Measurements from ENCODE around the gene EXOSC5. TPM values are rescaled to one million over a fixed set of nuclear protein-coding genes. Genes with fewer than 3 reads are reported as not detected.

Gene EXOSC5
- polyA plus RNA-seq, 1 of the 3 experiments (the other 2 are of a cell fraction): 74.1 TPM

DNA sequence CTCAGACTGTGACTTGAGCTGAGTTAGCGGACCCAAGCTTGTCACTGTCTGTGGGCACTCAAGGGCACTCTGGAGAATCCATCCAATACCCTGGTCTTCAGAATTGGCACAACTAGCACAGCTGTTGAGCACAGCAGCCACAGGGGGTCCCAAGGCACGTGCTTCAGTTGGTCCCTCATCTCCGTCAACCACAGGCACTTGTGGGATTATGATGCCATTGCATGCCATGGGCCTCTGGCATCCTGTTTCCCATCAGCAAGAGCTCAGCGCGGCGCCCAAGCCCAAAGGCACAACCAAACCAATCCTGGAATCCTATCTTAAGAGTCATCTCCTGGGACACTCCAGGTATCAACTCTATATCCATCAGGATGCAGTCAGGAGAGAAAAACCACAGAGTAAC is 33.8 kb upstream of the EXOSC5 start (continued):
- TF ChIP-seq, protein P1, sequence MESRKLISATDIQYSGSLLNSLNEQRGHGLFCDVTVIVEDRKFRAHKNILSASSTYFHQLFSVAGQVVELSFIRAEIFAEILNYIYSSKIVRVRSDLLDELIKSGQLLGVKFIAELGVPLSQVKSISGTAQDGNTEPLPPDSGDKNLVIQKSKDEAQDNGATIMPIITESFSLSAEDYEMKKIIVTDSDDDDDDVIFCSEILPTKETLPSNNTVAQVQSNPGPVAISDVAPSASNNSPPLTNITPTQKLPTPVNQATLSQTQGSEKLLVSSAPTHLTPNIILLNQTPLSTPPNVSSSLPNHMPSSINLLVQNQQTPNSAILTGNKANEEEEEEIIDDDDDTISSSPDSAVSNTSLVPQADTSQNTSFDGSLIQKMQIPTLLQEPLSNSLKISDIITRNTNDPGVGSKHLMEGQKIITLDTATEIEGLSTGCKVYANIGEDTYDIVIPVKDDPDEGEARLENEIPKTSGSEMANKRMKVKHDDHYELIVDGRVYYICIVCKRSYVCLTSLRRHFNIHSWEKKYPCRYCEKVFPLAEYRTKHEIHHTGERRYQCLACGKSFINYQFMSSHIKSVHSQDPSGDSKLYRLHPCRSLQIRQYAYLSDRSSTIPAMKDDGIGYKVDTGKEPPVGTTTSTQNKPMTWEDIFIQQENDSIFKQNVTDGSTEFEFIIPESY (IDR thresholded peaks at IDR 0.05; ENCODE audit: borderline replicate concordance, low read depth): no peak
- no peak for TF ChIP-seq FOXM1 (IDR thresholded peaks at IDR 0.05; ENCODE audit: low read depth)
- no peak for TF ChIP-seq POLR2AphosphoS5 (IDR thresholded peaks at IDR 0.05; ENCODE audit: low read depth, low read length)
- TF ChIP-seq SIN3A (IDR thresholded peaks at IDR 0.05; ENCODE audit: borderline replicate concordance, low read depth, low read length): no peak

DNA sequence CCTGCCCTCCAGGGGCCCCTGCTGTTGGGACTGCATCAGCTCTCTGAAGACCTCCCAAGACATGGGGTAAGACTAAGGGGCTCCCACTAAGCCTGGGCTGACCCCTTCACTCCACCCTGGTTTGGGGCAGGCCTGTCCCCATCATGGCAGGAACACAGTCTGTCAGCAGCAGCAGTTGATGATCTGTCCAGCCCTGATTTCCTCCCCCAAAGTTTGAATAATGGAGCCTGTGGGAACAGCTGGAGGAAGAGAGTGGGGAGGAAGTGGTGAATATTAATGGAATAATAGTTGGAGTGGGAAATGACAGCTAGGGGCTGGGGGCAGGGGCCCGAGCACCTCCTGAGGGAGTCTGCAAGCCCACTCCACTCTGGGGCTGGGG is 31.3 kb upstream of the EXOSC5 start:
- CTCF ChIA-PET: interaction anchor here (1.0 to 1.7 kb wide), 3 partner anchors 9 to 120 kb away, joined by 3 to 9 read pairs (median 3); no protein-coding TSS in a partner anchor
- Histone ChIP-seq H2AFZ (ENCODE audit: low read depth) (no peak overlapping the region), H3K9me3 (no peaks in the 10 kb centered on the region), H3K36me3 (replicated peaks in 1 of 2; ENCODE audit: control insufficient read depth in 1 of 2, insufficient read depth in 2 of 2, low read length in 1 of 2) (peaks cover 0 to 19% of the 10 kb centered on the region in 2 experiments), H3K27ac (ENCODE audit: low read depth in 2 of 2, low read length in 1 of 2) (no peak overlapping the region; a peak in 1 of 4 replicates), H3K27me3 (ENCODE audit: insufficient read depth) (no peaks in the 10 kb centered on the region), H3F3A (replicated peaks; ENCODE audit: insufficient read depth) (peaks cover 6% of the 10 kb centered on the region), H4K20me1 (ENCODE audit: insufficient read depth) (no peaks in the 10 kb centered on the region), H3K4me3 (ENCODE audit: low read depth in 2 of 2, low read length in 1 of 2) (no peak overlapping the region), H3K79me2 (ENCODE audit: insufficient read depth) (no peaks in the 10 kb centered on the region), H3K4me1 (ENCODE audit: control insufficient read depth in 1 of 2, insufficient read depth in 2 of 2, low read depth in 1 of 2, low read length in 1 of 2) (peaks cover 0 to 7% of the 10 kb centered on the region in 2 experiments; a peak in 1 of 4 replicates), H3K4me2 (no peak overlapping the region), H3K9ac (no peak overlapping the region), H3K9me2 (no peaks in the 10 kb centered on the region)
- no peak for TF ChIP-seq IRF3 (IDR thresholded peaks at IDR 0.05; ENCODE audit: low read depth, low read length)
- no peak for TF ChIP-seq GABPA (IDR thresholded peaks at IDR 0.05; ENCODE audit: low read depth)
- TF ChIP-seq YY1 (IDR thresholded peaks at IDR 0.05; ENCODE audit: low read depth): no peak
- TF ChIP-seq MXI1 (IDR thresholded peaks at IDR 0.05; ENCODE audit: low read depth, low read length): no peak
- TF ChIP-seq NRF1 (IDR thresholded peaks at IDR 0.05; ENCODE audit: low read depth, low read length): no peak
- no peak for TF ChIP-seq MEF2A (IDR thresholded peaks at IDR 0.05; ENCODE audit: borderline replicate concordance, low read depth)
- TF ChIP-seq, protein P2, sequence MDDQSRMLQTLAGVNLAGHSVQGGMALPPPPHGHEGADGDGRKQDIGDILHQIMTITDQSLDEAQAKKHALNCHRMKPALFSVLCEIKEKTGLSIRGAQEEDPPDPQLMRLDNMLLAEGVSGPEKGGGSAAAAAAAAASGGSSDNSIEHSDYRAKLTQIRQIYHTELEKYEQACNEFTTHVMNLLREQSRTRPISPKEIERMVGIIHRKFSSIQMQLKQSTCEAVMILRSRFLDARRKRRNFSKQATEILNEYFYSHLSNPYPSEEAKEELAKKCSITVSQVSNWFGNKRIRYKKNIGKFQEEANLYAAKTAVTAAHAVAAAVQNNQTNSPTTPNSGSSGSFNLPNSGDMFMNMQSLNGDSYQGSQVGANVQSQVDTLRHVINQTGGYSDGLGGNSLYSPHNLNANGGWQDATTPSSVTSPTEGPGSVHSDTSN (IDR thresholded peaks at IDR 0.05): no peak
- TF ChIP-seq FOXM1 (IDR thresholded peaks at IDR 0.05; ENCODE audit: low read depth): no peak
- no peak for TF ChIP-seq EZH2phosphoT487 (IDR thresholded peaks at IDR 0.05; ENCODE audit: borderline replicate concordance, low read depth)
- POLR2A ChIA-PET: interaction anchor here (0.7 to 1.5 kb wide), 2 partner anchors 11 to 65 kb away, joined by 3 to 7 read pairs; partner anchors contain the start of gene DMAC2
- no peak for DNase-seq
- 91% methylated on average over 1 of the region's 1 CpG for WGBS (ENCODE audit: low lambda C conversion rate)

All from SK-N-SH (cell line).